ENCODE data around the gene SLC13A4.
"Not testable (repeated sequence)": the region's sequence is repeated elsewhere in the genome, so short reads cannot be mapped to it uniquely, and the experiment has no call there.

SLC13A4 gene

DNA sequence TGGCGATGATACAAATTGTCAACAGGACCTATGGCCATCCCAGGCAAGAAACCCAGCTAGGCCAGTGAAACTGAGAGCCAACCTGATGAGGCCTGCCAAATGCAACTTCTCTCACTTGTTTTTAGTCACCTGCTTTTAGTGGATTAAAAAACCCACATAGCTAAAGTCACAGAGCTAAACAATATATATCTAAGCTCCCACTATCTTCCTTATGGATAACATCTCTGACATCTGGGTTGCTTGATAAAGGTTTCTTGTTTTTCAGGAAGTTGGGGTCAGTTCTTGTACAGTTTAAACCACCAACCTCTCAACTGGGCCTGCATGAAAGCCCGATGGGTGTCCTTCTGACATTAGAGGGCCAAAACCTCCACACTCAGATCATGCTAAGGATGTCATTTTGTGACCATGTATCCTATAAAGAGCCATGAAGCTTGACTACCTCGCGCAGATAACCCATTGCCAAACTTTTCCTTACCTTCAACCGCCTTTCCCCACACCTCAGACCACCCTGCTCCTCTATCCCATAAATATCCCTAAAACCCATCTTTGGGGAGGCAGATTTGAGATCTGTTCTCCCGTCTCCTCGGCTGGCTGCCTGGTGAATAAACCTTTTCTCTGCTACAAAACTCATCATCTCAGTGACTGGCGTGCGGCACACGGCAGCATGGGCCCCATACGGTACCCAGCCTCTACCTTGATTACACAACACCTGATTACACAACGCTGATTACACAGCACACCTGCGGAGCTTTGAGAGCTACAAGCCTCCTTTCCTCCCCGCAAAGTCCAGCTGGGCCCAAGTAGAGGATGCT, 66.5 kb downstream of the SLC13A4 start:
- DNase-seq: no peak

GRCh38 chr7:135659159-135659846, 68.7 kb downstream of the SLC13A4 start:
- no peak for DNase-seq

GRCh38 chr7:135658564-135658963, 69.4 kb downstream of the SLC13A4 start:
- no peak for DNase-seq

- DNase-seq: no peak
Measured at GRCh38 chr7:135653340-135654080, 74.5 kb downstream of the SLC13A4 start.

GRCh38 chr7:135650831-135651573, 77.0 kb downstream of the SLC13A4 start:
- no peak for DNase-seq

GRCh38 chr7:135648235-135648634, 79.8 kb downstream of the SLC13A4 start:
- no peak for DNase-seq

DNA sequence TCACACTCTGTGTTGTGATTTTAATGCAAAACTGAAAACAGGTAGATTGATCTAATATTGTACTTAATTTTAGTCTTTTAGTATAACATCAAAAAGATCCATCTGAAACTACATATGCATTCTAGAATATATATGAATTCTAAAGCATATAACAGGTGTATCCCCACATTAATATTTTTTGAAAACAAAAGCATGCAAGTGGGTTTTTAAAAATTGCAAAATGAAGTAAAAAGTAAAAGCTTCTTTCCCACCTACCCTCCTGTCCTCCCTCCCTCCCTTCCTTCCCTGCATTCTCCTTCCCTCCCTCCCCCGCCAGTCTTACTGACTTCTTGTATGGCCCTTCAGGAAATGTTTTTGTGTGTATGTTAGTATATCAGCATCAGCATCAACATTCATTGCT, 80.2 kb downstream of the SLC13A4 start:
- DNase-seq: no peak

GRCh38 chr7:135645296-135645904, 82.6 kb downstream of the SLC13A4 start:
- no peak for DNase-seq

- DNase-seq: no peak
Measured at GRCh38 chr7:135644729-135645128, 83.3 kb downstream of the SLC13A4 start.

- no peak for DNase-seq
Measured at GRCh38 chr7:135644154-135644553, 83.8 kb downstream of the SLC13A4 start.

DNA sequence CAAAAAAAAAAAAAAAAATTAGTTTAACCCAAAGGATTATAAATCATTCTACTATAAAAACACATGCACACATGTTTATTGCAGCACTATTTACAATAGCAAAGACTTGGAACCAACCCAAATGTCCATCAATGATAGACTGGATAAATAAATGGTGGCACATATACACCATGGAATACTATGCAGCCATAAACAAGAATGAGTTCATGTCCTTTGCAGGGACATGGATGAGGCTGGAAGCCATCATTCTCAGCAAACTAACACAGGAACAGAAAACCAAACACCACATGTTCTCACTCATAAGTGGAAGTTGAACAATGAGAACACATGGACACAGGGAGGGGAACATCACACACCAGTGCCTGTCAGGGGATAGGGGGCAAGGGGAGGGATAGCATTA, 88.3 kb downstream of the SLC13A4 start:
- DNase-seq: not testable (repeated sequence)

GRCh38 chr7:135634191-135634878, 93.7 kb downstream of the SLC13A4 start:
- no peak for DNase-seq

All from activated naive CD4-positive, alpha-beta T cell treated with anti-CD3 and anti-CD28 coated beads, Interleukin-2, amount 50 U/mL, for 16 hours (primary cell).